ENCODE data around the gene CTNNA1.

DNA sequence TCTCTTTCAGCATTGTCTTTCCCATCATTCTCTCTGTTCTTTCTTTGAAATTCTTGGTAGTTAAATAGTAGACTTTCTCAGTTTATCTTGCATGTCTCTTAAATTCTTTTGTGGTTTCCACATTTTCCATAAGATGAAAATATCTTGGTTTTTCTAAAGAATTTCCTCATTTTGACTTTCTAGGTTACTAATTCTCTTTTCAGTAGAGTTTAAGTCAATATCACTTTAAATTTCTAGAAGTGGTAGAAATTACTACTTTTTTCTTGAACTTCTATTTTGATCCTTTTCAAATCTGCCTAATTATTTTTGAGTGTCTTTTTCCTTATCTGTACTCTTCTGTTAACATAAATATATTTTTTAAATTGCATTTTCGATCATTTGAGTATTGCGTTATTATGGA, 145.5 kb downstream of the CTNNA1 start:
- TF ChIP-seq, protein P1, sequence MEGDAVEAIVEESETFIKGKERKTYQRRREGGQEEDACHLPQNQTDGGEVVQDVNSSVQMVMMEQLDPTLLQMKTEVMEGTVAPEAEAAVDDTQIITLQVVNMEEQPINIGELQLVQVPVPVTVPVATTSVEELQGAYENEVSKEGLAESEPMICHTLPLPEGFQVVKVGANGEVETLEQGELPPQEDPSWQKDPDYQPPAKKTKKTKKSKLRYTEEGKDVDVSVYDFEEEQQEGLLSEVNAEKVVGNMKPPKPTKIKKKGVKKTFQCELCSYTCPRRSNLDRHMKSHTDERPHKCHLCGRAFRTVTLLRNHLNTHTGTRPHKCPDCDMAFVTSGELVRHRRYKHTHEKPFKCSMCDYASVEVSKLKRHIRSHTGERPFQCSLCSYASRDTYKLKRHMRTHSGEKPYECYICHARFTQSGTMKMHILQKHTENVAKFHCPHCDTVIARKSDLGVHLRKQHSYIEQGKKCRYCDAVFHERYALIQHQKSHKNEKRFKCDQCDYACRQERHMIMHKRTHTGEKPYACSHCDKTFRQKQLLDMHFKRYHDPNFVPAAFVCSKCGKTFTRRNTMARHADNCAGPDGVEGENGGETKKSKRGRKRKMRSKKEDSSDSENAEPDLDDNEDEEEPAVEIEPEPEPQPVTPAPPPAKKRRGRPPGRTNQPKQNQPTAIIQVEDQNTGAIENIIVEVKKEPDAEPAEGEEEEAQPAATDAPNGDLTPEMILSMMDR (conservative IDR thresholded peaks at IDR 0.05; ENCODE audit: low read depth, low read length): no peak
- no peak for TF ChIP-seq EZH2 (IDR thresholded peaks at IDR 0.05; ENCODE audit: low read length, unreplicated experiment)

All from PC-3 (cell line).